OCI-LY3 (cell line): ENCODE data around the gene BEND7.

Source experiments
- EZH2phosphoT487 ChIP-seq: fragments of 200-600 bp; shearing (Covaris generic); IDR thresholded peaks from 2 replicates; pipeline ENCODE4 v1.6.1; 2018; ENCODE audit warnings: antibody characterized with exemption, mixed run types, low read depth
- TF ChIP-seq, protein P1 (sequence below): fragments of 200-600, 300-600 bp; sonication (generic); IDR thresholded peaks from 2 replicates; pipeline ENCODE4 v1.5.1; 2014; ENCODE audit warnings: antibody characterized with exemption, low read length, low read depth

DNA sequence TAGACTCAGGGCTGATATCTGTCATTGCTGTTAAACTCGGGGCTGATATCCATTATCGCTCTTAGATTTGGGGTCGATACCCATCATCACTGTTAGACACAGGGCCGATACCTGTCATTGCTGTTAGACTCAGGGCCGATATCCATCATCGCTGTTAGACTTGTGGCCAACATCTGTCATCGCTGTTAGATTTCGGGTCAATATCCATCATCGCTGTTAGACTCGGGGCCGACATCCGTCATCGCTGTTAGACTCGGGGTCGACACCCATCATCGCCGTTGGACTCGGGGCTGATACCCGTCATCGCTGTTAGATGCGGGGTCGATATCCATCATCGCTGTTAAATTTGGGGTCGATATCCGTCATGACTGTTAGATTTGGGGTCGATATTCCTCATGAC lies 54.8 kb downstream of the BEND7 start:
- TF ChIP-seq, protein P1, sequence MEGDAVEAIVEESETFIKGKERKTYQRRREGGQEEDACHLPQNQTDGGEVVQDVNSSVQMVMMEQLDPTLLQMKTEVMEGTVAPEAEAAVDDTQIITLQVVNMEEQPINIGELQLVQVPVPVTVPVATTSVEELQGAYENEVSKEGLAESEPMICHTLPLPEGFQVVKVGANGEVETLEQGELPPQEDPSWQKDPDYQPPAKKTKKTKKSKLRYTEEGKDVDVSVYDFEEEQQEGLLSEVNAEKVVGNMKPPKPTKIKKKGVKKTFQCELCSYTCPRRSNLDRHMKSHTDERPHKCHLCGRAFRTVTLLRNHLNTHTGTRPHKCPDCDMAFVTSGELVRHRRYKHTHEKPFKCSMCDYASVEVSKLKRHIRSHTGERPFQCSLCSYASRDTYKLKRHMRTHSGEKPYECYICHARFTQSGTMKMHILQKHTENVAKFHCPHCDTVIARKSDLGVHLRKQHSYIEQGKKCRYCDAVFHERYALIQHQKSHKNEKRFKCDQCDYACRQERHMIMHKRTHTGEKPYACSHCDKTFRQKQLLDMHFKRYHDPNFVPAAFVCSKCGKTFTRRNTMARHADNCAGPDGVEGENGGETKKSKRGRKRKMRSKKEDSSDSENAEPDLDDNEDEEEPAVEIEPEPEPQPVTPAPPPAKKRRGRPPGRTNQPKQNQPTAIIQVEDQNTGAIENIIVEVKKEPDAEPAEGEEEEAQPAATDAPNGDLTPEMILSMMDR: no peak
- no peak for TF ChIP-seq EZH2phosphoT487
